Osteocyte (in vitro differentiated cells): ENCODE measurements around the gene C22orf39. TPM values are rescaled to one million over a fixed set of nuclear protein-coding genes. Genes with fewer than 3 reads are reported as not detected.

Experiments
- DNase-seq: peaks from one replicate; pipeline ENCODE4 v3.0.0; 2021; ENCODE audit warnings: mixed read lengths; ENCODE audit not compliant: unreplicated experiment; ENCODE audit errors: extremely low spot score
- H3K27ac Mint-ChIP-seq: one replicate; pipeline ENCODE4 v1.8.0; 2021; ENCODE audit warnings: mild to moderate bottlenecking, mixed read lengths; ENCODE audit not compliant: unreplicated experiment
- H3K27me3 Mint-ChIP-seq: one replicate; pipeline ENCODE4 v1.8.0; 2021; ENCODE audit warnings: mixed read lengths; ENCODE audit not compliant: unreplicated experiment
- H3K36me3 Mint-ChIP-seq: one replicate; pipeline ENCODE4 v1.8.0; 2021; ENCODE audit warnings: mixed read lengths; ENCODE audit not compliant: unreplicated experiment
- H3K4me1 Mint-ChIP-seq: one replicate; pipeline ENCODE4 v1.8.0; 2021; ENCODE audit warnings: mixed read lengths; ENCODE audit not compliant: unreplicated experiment
- H3K4me3 Mint-ChIP-seq: one replicate; pipeline ENCODE4 v1.8.0; 2021; ENCODE audit warnings: mild to moderate bottlenecking, moderate library complexity, mixed read lengths; ENCODE audit not compliant: unreplicated experiment
- H3K9me3 Mint-ChIP-seq: one replicate; pipeline ENCODE4 v1.8.0; 2021; ENCODE audit warnings: mixed read lengths; ENCODE audit not compliant: unreplicated experiment
- total RNA-seq: library from RNA; stranded (reverse); gene quantifications from 2 replicates; pipeline ENCODE4 v1.2.1, GENCODE V29; 2021
- TF ChIP-seq, protein P1 (sequence below): fragments of 200-600 bp; sonication (generic); IDR thresholded peaks from 2 replicates; pipeline ENCODE4 v1.5.0; 2021; ENCODE audit warnings: antibody characterized with exemption, mild to moderate bottlenecking, moderate library complexity

C22orf39 gene
- total RNA-seq, 1 donor from 2014 or later = 30.1 TPM

DNA sequence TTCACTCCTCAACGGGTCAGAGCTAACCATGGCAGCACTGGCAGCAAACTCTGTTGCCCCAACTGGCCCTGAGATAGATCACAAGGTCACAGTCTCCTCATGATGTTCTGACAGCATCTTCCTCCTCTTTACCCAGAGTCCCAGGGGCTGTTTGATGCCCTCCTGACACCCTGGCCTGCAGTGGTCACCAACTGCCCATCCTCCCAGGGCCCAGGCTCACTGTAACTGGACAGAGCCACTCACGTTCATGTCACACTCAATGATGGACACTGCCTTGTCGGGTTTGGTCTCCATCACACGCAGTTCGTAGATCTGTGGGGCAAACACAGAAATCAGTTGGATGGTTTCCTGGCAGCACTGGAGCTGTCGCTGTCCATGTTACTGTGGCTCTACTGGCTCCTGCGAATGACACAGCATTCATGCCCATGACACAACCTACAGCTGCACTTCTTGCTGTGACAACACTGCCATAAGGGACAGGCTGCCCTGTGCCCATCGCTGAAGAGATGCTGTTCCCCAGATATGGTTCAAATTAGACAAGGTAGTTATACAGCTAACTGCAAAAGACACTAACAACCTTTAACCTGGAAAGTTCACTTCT, 10.4 kb upstream of the C22orf39 start:
- no peak for DNase-seq
- H3K9me3 Mint-ChIP-seq = no peaks in the 10 kb centered on the region
- no peaks in the 10 kb centered on the region for H3K27me3 Mint-ChIP-seq
- no peak overlapping the region for H3K27ac Mint-ChIP-seq
- TF ChIP-seq, protein P1, sequence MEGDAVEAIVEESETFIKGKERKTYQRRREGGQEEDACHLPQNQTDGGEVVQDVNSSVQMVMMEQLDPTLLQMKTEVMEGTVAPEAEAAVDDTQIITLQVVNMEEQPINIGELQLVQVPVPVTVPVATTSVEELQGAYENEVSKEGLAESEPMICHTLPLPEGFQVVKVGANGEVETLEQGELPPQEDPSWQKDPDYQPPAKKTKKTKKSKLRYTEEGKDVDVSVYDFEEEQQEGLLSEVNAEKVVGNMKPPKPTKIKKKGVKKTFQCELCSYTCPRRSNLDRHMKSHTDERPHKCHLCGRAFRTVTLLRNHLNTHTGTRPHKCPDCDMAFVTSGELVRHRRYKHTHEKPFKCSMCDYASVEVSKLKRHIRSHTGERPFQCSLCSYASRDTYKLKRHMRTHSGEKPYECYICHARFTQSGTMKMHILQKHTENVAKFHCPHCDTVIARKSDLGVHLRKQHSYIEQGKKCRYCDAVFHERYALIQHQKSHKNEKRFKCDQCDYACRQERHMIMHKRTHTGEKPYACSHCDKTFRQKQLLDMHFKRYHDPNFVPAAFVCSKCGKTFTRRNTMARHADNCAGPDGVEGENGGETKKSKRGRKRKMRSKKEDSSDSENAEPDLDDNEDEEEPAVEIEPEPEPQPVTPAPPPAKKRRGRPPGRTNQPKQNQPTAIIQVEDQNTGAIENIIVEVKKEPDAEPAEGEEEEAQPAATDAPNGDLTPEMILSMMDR = no peak
- H3K36me3 Mint-ChIP-seq = peaks cover 36% of the 10 kb centered on the region
- H3K4me1 Mint-ChIP-seq = peaks cover 6% of the 10 kb centered on the region
- no peak overlapping the region for H3K4me3 Mint-ChIP-seq

DNA sequence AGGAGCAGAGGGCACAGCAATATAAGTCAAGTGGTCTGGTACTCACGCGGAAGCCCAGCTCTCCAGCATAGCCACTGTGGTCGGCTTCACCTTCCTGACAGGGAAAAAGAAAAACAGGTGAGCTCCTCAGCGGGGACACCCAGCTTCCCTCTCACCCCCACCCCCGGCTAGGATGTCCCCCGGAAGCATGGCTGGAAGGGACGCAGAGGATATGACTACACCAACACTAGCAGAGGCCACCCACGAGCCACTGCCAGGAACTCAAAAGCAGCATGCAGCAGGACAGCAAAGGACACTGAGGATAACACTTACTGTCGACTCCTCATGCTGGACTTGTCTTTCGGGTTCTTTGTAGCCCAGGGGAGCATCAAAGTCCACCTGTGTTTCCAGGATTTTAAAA, 9.0 kb upstream of the C22orf39 start:
- Mint-ChIP-seq H3K9me3 (no peaks in the 10 kb centered on the region), H3K27ac (no peak overlapping the region), H3K27me3 (no peaks in the 10 kb centered on the region), H3K4me1 (peaks cover 6% of the 10 kb centered on the region), H3K36me3 (peaks cover 40% of the 10 kb centered on the region), H3K4me3 (no peak overlapping the region)
- TF ChIP-seq, protein P1 = no peak
- no peak for DNase-seq

DNA sequence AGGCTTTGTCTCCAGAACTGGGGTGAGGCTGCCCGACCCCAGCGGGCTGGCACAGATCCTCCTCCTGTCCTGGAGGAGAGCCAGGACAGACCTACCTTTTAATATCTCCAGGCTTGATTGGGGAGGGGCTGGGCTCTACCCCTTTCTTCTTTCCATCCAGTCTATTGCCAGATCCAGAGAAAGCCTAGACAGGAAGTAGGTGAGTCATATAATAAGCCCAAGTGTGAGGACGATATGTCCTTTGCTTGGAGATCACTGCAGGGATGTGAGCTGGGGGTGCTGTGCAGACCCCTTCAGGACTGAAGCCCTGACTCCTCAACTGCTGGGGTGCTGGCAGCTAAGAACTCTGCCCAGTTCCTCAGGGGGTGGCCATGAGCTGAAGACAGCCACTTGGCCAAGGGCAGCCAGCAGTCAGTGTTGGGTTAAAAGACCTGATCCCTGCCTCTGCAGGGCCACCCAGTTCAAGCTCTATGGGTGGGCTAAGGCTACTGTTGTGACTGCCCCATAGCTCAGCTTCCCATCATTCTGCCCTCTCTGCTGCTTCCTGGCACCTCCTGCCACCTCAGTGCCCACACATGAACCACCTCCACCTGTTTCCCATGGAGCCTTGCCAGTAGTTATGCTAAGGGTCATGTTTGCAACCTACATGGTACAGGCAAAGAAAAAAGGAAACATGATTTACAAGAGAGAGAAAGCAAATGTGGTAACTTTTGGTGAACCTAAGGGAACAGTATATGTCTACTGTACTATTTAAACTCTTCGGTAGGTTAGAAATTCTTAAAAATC, 8.3 kb upstream of the C22orf39 start:
- H3K4me3 Mint-ChIP-seq = no peak overlapping the region
- no peaks in the 10 kb centered on the region for H3K27me3 Mint-ChIP-seq
- no peak for DNase-seq
- H3K9me3 Mint-ChIP-seq = no peaks in the 10 kb centered on the region
- TF ChIP-seq, protein P1 = no peak
- peaks cover 45% of the 10 kb centered on the region for H3K36me3 Mint-ChIP-seq
- H3K27ac Mint-ChIP-seq = no peak overlapping the region
- peaks cover 6% of the 10 kb centered on the region for H3K4me1 Mint-ChIP-seq

DNA sequence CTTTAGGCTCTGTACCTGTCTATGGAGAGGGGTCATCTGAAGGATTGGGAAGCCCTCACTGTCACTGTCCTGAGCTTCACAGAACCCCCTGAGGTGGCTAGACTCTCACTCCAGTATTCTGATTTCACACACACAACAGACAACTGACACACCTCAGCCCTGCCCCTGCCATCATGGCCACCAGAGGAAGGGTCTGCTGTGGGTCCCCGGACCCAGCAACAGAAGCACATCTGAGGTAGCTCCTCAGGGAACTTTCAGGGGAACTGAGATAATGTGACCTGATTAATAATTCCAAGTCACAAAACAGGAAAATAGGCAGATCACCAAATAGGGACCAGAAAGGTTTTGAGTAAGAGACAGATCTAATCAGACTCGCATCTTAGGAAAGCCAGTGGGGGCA, 7.5 kb upstream of the C22orf39 start:
- no peak for DNase-seq
- Mint-ChIP-seq H3K36me3 (peaks cover 51% of the 10 kb centered on the region), H3K4me1 (peaks cover 6% of the 10 kb centered on the region), H3K27me3 (no peaks in the 10 kb centered on the region), H3K27ac (no peak overlapping the region), H3K9me3 (no peaks in the 10 kb centered on the region), H3K4me3 (no peak overlapping the region)
- TF ChIP-seq, protein P1 = no peak

DNA sequence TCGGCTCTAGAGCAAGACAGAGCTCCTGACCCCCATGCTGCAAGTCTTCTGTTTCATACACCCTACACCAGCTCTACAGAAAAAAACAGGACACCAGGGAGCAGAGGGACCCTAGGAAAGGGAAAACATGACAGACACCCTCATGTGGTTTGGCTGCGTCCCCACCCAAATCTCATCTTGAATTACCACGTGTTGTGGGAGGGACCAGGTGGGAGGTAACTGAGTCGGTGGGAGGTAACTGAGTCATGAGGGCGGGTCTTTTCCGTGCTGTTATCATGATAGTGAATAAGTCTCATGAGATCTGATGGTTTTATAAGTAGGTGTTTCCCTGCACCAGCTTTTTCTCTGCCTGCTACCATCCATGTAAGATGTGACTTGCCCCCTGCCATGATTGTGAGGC, 6.6 kb upstream of the C22orf39 start:
- H3K27me3 Mint-ChIP-seq = no peaks in the 10 kb centered on the region
- no peak for DNase-seq
- peaks cover 56% of the 10 kb centered on the region for H3K36me3 Mint-ChIP-seq
- H3K9me3 Mint-ChIP-seq = no peaks in the 10 kb centered on the region
- peaks cover 6% of the 10 kb centered on the region for H3K4me1 Mint-ChIP-seq
- TF ChIP-seq, protein P1 = no peak
- no peak overlapping the region for H3K4me3 Mint-ChIP-seq
- H3K27ac Mint-ChIP-seq = no peak overlapping the region
